GM19240 (cell line): ENCODE data around the gene SULT1A3.
"Not testable (repeated sequence)": the region's sequence is repeated elsewhere in the genome, so short reads cannot be mapped to it uniquely, and the experiment has no call there.

Source experiments
- DNase-seq: peaks from one replicate; pipeline ENCODE4 v3.0.0; 2011; ENCODE audit warnings: low spot score; ENCODE audit not compliant: insufficient read length

The SULT1A3 gene

DNA sequence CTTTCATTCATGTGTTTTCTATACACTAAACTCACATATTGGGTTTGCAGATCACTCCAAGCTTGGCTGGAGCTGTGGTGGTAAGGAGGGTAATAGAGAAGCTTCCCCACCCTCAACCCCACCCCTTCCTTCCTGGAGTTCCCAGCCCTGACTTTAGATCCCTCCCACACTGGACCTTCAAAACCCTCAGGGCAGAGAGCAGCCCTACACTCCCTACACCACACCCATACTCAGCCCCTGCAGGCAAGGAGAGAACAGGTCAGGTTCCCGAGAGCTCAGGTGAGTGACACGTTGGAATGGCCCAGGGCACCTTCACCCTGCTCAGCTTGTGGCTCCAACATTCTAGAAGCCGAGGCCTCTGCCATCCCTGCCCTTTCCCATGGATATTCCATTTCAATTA is at the start of gene SULT1A3:
Gene SULT1A3, plus strand, starts transcription at position 207 of the 400 bp plus-strand sequence. CDS start 1,474 bp downstream, outside the sequence.
- not testable (repeated sequence) for DNase-seq

DNA sequence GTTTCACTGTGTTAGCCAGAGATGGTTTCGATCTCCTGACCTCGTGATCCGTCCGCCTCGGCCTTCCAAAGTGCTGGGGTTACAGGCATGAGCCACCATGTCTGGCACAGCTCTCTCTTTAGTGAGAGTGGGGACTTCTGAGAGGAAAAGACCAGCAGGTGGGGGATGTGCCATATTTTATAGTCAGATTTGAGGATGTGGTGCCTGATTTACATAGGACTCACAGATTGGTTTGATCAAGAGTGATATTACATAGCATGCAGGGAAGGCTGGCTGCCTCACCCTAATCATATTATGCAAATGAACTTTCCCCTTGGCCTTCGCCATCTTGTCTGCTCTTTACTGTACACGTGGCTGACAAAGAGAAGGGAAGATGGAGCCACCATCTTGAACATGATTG is 48.0 kb upstream of the SULT1A3 start:
- no peak for DNase-seq

DNA sequence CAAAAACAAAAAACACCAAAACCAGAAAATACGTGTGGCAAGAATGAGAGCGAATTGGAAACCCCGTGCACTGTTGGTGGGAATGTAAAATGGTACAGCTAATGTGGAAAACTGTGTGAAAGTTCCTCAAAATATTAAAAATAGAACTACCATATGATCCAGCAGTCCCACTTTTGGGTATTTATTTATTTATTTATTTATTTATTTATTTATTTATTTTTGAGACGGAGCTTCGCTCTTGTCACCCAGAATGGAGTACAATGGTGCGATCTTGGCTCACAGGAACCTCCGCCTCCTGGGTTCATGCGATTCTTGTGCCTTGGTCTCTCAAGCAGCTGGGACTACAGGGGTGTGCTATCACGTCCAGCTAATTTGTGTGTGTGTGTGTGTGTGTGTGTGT is 46.5 kb upstream of the SULT1A3 start:
- DNase-seq = no peak

DNA sequence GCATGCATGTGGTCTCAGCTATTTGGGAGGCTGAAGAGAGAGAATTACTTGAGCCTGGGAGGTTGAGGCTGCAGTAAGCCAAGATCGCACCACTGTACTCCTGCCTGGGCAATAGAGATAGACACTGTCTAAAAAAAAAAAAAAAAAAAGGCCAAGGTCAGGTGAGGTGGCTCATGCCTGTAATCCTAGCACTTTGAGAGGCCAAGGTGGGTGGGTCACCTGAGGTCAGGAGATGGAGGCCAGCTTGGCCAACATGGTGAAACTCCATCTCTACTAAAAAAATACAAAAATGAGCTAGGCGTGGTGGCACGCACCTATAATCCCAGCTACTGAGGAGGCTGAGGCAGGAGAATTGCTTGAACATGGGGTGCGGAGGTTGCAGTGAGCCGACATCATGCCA is 43.9 kb upstream of the SULT1A3 start:
- no peak for DNase-seq

DNA sequence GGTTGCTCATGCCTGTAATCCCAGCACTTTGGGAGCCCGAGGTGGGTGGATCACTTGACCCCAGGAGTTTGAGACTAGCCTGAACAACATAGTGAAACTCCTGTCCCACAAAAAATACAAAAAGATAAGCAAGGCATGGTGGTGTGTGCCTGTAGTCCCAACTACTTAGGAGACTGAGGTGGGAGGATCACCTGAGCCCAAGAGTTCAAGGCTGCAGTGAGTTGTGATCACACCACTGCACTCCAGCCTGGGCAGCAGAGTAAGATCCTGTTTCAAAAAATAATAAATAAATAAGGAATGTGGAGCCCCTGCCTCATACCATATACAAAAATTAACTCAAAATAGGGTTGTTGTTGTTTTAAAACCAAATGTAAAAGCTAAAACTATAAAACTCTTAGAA is 41.8 kb upstream of the SULT1A3 start:
- DNase-seq = no peak

DNA sequence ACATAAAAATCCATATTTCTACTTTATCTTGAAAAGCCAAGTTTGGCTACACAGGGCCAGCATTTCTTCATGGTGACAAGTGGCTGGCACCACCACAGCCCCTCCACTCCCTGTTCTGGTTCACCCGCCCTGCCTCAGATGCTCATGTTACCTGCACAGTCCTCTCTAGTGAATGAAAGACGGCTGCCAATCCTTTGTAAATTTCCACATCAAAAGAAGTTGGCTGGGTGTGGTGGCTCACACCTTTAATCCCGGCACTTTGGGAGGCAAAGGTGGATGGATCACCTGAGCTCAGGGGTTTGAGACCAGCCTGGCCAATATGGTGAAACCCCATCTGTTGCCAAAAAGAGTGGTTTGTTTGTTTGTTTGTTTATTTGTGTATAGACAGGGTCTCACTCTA is 35.5 kb upstream of the SULT1A3 start:
- no peak for DNase-seq

DNA sequence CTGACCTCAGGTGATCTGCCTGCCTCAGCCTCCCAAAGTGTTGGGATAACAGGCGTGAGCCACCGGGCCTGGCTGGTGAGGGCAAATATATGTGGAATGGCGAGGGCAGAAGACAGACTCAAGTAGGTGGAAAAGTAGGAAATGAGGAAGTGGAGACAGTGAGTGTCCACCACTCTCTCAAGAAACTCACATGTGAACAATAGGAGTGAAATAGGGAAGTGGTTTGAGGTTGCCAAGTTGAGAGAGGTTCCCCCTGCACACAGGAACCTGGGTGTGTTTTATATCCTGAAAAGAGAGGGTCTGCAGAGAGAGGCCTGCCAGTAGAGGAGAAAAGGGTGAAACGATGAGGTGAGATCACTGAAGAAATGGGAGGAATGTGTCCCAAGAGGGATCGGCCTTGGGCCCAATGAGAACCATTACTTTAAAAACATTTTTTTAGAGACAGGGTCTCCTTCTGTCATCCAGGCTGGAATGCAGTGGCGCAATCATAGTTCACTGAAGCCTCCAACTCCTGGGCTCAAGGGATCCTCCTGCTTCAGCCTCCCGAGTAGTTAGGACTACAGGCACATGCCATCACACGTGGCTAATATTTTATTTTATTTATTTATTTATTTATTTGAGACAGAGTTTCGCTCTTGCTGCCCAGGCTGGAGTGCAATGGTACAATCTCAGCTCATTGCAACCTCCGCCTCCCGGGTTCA is 32.7 kb upstream of the SULT1A3 start:
- peak; percentile 85 for DNase-seq

DNA sequence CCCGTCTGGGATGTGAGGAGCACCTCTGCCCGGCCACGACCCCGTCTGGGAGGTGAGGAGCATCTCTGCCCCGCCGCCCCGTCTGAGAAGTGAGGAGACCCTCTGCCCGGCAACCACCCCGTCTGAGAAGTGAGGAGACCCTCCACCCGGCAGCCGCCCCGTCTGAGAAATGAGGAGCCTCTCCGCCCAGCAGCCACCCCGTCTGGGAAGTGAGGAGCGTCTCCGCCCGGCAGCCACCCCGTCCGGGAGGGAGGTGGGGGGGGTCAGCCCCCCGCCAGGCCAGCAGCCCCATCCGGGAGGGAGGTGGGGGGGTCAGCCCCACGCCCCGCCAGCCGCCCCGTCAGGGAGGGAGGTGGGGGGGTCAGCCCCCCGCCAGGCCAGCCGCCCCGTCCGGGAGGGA is 30.3 kb upstream of the SULT1A3 start:
- DNase-seq = not testable (repeated sequence)

DNA sequence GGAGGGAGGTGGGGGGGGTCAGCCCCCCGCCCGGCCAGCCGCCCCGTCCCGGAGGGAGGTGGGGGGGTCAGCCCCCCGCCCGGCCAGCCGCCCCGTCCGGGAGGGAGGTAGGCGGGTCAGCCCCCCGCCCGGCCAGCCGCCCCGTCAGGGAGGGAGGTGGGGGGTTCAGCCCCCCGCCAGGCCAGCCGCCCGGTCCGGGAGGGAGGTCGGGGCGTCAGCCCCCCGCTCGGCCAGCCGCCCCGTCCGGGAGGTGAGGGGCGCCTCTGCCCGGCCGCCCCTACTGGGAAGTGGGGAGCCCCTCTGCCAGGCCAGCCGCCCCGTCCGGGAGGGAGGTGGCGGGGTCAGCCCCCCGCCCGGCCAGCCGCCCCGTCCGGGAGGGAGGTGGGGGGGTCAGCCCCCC is 29.6 kb upstream of the SULT1A3 start:
- not testable (repeated sequence) for DNase-seq

DNA sequence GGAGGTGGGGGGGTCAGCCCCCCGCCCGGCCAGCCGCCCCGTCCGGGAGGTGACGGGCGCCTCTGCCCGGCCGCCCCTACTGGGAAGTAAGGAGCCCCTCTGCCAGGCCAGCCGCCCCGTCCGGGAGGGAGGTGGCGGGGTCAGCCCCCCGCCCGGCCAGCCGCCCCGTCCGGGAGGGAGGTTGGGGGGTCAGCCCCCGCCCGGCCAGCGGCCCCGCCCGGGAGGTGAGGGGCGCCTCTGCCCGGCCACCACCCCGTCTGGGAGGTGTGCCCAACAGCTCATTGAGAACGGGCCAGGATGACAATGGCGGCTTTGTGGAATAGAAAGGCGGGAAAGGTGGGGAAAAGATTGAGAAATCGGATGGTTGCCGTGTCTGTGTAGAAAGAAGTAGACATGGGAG is 28.9 kb upstream of the SULT1A3 start:
- not testable (repeated sequence) for DNase-seq

DNA sequence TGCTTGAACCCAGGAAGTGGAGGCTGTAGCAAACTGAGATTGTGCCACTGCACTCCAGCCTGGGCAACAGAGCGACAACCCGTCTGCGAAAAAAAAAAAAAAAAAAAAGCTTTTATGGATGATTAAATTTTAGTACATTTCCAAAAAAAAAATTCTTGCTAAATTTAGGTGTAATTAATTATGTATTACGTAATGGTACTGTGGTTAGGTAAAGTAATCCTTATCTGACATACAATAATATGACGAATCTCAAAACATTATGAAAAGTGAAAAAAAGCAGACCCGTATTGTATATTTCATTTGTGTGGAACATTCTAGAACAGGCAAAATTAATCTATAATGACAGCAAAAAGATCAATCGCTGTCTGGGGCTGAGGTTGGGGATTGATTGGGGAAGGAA is 26.0 kb upstream of the SULT1A3 start:
- no peak for DNase-seq

DNA sequence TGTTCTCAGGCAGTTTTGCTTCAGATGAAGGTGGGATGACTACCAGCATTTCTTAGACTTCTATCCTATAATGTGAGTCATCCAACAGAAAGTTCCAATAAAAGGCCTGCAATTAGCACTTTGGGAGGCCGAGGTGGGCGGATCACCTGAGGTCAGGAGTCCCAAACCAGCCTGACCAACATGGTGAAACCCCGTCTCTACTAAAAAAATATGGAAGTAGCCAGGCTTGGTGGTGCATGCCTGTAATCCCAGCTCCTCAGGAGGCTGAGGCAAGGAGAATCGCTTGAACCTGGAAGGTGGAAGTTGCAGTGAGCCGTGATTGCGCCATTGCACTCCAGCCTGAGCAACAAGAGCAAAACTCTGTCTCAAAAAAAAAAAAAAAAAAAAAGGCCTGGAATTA is 22.2 kb upstream of the SULT1A3 start:
- not testable (repeated sequence) for DNase-seq

DNA sequence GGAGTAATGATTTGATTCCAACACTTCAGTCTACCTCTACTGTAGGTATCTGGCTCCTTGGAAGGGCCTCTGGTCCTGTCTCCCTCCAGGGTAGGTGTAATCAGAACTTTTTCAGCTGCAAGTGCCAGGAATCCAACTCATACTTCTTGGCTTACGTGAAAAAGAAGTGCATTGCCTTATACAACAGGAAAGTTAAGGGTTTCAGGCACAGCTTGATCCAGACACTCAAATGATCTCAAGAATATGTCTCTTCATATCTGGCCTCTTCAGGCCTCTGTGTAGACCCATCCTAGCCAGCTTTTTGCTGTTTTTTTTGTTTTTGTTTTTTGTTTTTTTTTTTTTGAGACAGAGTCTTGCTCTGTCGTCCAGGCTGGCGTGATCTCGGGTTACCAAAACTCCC is 19.9 kb upstream of the SULT1A3 start:
- DNase-seq = no peak

DNA sequence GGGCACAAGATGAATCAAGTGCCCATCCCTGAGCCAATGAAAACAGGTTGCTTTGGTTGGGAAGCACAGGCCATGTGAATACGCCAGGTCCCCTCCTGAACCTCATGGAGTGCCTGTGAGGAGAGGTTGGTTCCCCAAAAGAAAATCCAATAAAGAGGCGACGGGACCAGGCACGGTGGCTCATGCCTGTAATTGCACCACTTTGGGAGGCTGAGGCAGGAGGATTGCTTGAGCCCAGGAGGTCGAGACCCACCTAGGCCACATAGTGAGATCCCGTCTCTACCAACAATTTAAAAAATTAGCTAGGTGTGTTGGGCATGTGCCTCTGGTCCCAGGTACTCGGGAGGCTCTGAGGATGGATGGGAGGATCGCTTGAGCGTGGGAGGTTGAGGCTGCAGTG is 19.1 kb upstream of the SULT1A3 start:
- DNase-seq = no peak

DNA sequence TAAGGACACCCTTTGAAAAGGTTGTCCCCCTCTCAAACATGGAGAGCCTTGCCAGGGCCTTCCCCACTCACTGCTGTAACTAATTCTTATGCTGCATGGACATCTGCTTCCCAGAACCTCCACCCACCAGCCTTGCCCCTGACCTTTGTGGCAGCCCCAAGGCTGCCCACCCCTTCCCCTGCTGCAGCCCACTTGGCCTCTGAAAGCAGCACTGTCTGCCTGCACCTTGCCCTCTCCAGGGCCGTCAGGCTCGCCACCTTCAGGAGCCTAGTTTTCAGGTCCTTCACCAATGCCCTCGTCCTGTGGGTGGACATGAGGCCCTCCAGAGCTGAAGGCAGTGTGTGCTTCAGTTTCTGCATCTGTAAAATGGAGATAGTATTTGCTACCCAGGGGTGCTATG is 18.3 kb upstream of the SULT1A3 start:
- no peak for DNase-seq

DNA sequence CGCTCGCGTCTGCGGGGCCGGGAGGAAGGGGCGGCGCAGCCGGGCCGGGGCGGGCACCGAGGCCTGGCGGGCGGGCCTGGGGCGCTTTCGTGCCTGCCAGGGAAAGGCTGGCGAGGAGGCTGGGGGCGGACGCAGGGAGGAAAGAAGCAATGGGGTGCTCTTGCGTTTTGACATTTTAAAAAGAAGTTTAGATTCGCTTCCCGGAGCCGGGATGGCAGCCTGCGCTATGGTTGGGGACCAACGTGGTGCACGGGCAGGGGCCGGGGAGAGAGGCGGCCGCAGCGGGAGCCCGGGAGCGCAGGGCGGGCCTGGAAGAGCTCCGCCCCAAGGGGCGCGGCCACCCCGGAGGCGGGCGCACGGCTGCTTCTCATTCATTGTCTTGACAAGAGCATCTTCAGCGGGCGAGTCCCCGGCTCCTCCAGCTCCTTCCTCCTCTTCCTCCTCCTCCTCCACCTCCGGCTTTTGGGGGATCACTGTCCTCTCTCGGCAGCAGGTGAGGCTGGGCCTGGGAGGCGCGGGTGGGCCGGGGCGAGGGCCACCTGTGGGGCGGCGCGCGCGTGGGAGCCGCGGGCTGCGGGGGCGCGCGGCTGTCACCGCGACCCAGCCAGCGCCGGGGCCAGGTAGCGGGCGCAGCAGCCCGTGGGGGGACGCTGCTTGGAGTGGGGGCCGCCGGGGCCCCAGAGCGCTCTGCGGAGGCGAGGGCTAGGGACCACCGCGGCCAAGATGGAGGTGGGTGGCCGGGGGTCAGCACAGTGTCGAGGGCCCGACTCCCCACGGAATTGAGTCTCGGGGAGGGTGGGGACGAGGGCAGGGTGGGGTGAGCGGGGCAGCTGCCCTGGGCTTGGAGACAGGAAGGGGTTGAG is 15.6 kb upstream of the SULT1A3 start, which contains the start of gene CORO1A:
Gene CORO1A, plus strand, starts transcription at position 370 of the 863 bp plus-strand sequence. CDS start 1,608 bp downstream, outside the sequence.
- DNase-seq = peak; percentile 60

DNA sequence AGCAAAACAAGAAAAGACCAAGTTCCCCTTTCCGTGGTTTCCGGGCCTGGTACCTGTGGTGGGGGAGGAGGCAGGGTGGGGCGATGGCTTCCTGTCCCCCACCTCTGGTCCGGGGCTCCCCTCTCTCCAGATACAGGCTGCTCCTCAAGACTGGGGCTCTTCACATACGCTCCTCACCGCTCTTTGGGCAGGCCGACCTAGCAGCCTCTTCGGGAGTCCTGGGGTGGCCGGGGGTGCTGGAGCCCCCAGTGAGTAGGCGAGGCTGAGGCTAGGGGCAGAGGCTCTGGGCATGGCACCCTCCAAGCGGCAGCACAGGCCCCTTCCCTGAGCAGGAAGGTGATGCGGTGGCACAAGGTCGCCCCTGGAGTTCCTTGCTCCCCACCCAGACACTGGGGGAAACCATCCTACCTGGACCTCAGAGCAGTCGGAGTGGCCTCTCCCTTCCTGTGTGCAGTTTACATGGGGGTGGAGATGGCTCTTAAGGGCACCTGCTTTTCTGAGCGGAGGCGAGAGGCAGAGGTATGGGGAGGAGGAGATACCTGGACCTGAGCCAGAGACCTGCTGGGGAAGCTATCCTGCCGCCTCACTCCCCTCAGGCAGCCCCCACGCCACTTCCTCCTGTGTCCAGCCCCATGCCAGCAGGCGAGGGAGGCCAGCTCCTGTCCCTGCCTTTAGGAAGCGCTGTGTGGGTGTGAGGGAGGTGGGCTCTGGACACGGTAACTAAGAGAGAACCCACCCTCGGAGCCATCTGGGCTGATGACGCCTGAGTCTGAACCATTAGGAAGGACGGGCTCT is 14.8 kb upstream of the SULT1A3 start:
- DNase-seq = peak; percentile 56

DNA sequence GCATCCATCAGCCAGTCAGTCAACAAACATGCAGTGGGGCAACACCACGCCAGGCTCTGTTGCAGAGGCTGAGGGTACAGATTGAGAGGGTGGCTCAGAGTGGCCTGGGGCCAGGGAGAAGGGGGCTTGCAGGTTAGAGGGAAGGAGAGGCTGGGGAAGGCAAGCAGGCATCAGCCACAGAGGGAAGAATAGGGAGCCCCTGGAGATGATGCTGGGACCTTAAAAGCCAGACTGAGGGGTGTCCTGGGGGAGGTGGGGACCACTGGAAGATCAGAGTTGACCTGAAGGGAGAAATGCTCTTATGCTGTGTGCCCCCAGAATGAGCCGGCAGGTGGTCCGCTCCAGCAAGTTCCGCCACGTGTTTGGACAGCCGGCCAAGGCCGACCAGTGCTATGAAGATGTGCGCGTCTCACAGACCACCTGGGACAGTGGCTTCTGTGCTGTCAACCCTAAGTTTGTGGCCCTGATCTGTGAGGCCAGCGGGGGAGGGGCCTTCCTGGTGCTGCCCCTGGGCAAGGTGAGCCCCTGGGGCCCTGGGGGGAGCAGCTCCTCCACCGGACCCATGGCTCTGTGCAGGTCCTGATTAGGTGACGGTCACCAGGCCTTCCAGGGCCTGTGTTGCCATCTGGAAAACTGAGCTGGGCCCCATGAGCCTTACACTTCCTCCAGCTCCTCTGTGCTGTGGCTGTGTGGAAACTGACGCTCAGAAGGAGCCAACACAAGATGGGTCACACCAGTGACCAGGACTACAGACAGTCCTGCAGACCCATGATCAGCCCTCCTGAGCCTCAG is 14.0 kb upstream of the SULT1A3 start:
- no peak for DNase-seq

DNA sequence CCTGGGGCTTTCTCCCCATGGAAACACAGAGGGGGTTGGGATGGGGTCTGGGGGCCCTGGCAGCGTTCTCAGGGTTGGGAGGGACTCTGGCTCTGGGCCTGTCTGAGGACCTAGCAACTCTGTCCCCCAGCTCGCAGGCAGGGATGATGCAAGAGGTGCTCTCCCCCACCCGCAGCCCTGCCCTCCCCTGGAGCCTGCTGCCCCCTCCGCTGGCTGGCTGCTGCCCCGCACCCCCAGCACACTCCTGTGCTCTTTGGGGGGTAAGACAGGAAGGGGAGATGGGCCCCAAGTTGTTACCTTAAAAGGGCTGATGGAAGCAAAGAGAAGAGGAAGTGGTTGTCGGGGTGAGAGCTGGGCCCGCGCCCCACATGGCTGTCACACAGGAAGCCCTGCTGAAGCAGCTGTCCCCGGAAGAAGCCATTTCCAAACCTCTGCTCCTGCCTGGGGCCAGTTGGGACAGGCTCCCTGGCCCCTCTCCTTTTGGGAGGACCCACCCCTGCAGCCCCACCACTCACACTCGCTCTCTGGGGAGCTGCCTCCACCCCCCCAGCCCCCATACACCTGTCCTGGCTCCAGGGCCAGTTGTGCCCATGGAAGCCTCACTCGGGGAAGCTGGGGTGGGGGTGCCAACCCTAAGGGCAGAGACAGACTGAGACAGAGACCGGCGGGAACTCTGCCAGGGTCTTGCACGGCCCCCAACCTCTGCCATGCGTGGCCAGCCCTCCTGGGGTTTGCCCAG is 13.2 kb upstream of the SULT1A3 start:
- peak; percentile 64 for DNase-seq

DNA sequence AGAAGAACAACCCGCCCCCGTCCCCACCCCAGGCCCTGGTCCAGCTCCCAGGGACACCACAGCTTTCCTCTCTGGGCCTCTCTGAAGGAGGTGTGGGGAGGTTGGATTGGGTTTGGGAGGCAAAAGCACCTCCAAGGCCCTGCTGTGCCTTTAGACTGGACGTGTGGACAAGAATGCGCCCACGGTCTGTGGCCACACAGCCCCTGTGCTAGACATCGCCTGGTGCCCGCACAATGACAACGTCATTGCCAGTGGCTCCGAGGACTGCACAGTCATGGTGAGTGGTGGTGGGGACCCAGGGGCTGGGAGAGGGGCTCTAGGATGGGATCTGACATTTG is 12.6 kb upstream of the SULT1A3 start:
- DNase-seq = no peak
